GM12892 (cell line): ENCODE data around the gene MMP10.

Source experiments
- POLR2A ChIP-seq: IDR thresholded peaks from 2 replicates; pipeline ENCODE4 v1.6.1; 2011; ENCODE audit warnings: low read depth, low read length, control low read depth
- POLR2AphosphoS5 ChIP-seq: IDR thresholded peaks from 2 replicates; pipeline ENCODE4 v1.6.1; 2011; ENCODE audit warnings: low read depth, low read length, control low read depth

DNA sequence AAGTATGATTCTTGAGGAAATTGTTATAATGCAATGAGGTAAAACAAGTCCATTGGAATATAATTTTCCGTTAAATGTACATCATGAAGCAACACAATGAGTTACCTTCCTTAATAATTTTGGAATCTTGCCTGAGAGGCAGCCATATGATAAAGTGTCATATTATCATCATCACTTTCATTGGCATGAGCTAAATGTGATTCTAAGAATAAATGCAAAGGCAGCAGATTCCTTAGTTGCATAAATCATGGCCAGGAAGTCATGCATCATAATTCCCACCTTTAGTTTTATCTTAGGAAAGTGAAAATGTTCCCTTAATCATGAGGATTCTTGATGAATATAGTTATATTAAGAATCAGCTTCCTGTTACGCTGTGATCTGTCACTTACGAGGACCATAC lies 31.8 kb upstream of the MMP10 start:
- TF ChIP-seq POLR2A (no peak), POLR2AphosphoS5 (no peak)
